ENCODE data around the gene CCDC27. TPM values are rescaled to one million over a fixed set of nuclear protein-coding genes. Genes with fewer than 3 reads are reported as not detected.

CCDC27 gene
- total RNA-seq, 4 donors from 2014 or later, result not detected

DNA sequence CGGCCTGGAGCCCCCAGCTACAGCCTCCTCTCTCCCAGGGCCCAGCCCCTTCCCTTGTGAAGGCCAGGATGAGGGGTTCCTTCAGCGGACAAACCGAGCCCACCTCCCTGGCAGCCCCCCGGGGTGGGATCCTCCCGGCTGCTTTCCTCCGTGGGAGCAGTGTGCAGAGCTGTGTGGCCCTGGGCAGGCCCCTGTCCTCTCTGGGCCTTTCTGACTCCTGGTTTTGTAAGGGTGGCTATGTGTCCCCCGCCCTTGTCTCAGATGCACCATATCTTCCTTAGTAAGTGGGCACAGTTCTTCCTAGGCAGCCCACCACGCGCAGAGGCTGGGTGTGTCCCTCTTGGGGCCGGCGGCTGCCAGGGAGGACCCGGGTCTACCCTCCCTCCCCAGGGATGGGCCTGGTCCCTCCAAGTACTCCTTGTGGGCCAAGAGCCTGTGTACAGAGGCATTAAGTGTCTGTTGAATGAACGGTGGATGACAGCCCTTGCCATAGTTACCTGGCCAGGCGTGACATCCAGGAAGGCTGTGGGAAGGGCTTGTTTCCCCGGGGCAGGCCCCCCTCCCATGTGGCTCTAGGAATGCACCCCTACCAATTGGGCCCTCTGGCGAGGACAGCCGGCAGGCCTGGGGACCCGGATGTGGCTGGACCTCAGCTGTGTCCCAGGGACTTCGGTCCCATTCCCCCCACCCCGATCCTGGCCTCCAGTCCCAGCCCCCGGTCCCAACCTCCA is 24.1 kb downstream of the CCDC27 start:
- H3K36me3 ChIP-seq, result peaks cover 24 to 39% (median 37%) of the 10 kb centered on the region in 4 donors
- TF ChIP-seq POLR2AphosphoS5 (IDR thresholded peaks at IDR 0.05) (no peak), EP300 (IDR thresholded peaks at IDR 0.05) (no peak), POLR2A (IDR thresholded peaks at IDR 0.05; ENCODE audit: low read depth) (no peak)
- TF ChIP-seq, protein P1, sequence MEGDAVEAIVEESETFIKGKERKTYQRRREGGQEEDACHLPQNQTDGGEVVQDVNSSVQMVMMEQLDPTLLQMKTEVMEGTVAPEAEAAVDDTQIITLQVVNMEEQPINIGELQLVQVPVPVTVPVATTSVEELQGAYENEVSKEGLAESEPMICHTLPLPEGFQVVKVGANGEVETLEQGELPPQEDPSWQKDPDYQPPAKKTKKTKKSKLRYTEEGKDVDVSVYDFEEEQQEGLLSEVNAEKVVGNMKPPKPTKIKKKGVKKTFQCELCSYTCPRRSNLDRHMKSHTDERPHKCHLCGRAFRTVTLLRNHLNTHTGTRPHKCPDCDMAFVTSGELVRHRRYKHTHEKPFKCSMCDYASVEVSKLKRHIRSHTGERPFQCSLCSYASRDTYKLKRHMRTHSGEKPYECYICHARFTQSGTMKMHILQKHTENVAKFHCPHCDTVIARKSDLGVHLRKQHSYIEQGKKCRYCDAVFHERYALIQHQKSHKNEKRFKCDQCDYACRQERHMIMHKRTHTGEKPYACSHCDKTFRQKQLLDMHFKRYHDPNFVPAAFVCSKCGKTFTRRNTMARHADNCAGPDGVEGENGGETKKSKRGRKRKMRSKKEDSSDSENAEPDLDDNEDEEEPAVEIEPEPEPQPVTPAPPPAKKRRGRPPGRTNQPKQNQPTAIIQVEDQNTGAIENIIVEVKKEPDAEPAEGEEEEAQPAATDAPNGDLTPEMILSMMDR (IDR thresholded peaks at IDR 0.05), result no peak
- H3K27me3 ChIP-seq, result no peaks in the 10 kb centered on the region
- WGBS, result 86% methylated on average over 10 of the region's 21 CpGs
- H3K27ac ChIP-seq (replicated peaks in 1 of 4), result peak overlapping the region in 1 of 4 donors; percentile 2
- no peak overlapping the region for H3K4me3 ChIP-seq
- no peaks in the 10 kb centered on the region for H3K9me3 ChIP-seq
- no peak for DNase-seq (ENCODE audit: extremely low spot score)
- intact Hi-C loops (cut with DNase I), result no loop called here
- peaks cover 32 to 48% (median 45%) of the 10 kb centered on the region in 4 donors for H3K4me1 ChIP-seq

DNA sequence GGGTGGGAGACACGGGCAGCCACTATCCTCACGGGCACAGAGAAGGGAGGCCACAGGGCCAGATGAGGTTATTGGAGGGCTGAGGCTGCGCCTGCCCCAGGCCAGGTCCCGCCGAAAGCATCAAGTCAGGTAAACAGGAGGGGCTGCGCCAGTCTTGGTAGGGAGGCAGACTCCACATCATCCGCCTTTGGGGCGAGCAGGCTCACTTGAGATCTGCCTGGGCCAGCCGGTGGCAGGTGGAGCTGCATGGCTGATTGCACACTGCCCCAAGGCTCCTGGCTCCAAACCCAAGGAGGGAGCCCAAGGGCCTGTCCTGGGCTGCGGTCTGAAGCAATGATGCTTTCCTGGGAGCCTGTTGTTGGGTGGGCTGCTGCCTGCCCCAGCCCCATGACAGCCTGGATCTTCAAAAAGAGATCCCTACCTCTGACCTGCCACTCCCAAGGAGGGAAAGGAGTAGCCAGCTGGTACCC is 24.9 kb downstream of the CCDC27 start:
- H3K27ac ChIP-seq (replicated peaks in 1 of 4), result no peak overlapping the region
- peaks cover 32 to 46% (median 44%) of the 10 kb centered on the region in 4 donors for H3K36me3 ChIP-seq
- intact Hi-C loops (cut with DNase I), result no loop called here
- no peaks in the 10 kb centered on the region for H3K27me3 ChIP-seq
- H3K4me1 ChIP-seq, result peaks cover 26 to 41% (median 38%) of the 10 kb centered on the region in 4 donors
- DNase-seq (ENCODE audit: extremely low spot score), result no peak
- no peak for TF ChIP-seq POLR2A (IDR thresholded peaks at IDR 0.05; ENCODE audit: low read depth)
- no peak for TF ChIP-seq POLR2AphosphoS5 (IDR thresholded peaks at IDR 0.05)
- TF ChIP-seq, protein P1 (IDR thresholded peaks at IDR 0.05), result no peak
- TF ChIP-seq EP300 (IDR thresholded peaks at IDR 0.05), result no peak
- 65% methylated on average over 4 of the region's 10 CpGs for WGBS
- H3K4me3 ChIP-seq, result no peak overlapping the region
- no peaks in the 10 kb centered on the region for H3K9me3 ChIP-seq

DNA sequence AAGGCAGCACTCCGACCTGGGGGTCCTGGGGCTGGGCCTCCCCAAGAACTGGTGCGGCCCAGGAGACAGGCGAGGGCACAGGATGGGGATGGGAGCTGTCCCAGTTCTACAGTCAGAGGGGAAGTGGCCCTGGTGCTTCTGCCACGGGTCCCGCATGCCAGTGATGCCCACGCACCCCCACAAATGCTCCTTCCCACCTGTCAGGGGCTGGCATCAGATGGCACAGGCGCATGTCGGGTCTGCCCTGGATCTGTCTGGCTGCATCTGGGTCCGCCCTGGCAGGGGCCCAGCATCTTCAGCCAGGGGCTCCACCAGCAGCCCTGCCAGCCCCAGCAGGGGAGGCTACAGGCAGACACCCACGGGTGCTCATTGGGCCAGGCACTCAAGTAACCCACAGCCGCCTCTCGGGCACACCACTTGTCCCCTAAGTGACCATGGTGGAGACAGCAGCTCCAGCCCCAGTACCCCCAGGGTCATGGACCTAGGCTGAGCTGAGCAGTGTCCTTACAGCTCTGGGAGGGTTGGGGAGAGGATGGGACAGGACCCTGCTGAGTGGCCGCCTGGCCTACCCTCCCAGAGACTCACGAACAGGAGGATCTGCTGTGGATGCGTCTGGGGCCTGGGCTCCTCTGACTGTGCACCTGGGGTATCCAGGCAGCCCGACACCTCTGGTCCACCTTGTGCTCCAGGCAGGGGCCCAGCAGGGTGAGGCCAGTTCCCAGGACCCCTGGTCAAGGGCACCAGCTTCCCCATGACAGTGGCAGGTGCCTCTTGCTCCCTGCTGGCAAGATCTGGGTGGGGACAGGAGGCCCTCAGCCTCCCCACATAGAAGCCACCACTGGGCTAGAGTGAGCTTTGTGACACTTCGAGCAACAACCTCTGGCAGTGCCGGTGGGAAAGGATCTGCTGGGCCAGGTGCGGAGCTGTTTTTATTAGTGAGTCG is 25.7 kb downstream of the CCDC27 start:
- Histone ChIP-seq H3K4me3 (no peak overlapping the region), H3K36me3 (peaks cover 40 to 54% (median 52%) of the 10 kb centered on the region in 4 donors), H3K9me3 (no peaks in the 10 kb centered on the region), H3K27ac (replicated peaks in 1 of 4) (no peak overlapping the region), H3K4me1 (peaks cover 24 to 34% (median 31%) of the 10 kb centered on the region in 4 donors), H3K27me3 (no peaks in the 10 kb centered on the region)
- intact Hi-C loops (cut with DNase I), result no loop called here
- 83% methylated on average over 6 of the region's 20 CpGs for WGBS
- no peak for DNase-seq (ENCODE audit: extremely low spot score)
- TF ChIP-seq, protein P1 (IDR thresholded peaks at IDR 0.05), result no peak
- TF ChIP-seq EP300 (IDR thresholded peaks at IDR 0.05), result no peak
- TF ChIP-seq POLR2AphosphoS5 (IDR thresholded peaks at IDR 0.05), result no peak
- no peak for TF ChIP-seq POLR2A (IDR thresholded peaks at IDR 0.05; ENCODE audit: low read depth)

DNA sequence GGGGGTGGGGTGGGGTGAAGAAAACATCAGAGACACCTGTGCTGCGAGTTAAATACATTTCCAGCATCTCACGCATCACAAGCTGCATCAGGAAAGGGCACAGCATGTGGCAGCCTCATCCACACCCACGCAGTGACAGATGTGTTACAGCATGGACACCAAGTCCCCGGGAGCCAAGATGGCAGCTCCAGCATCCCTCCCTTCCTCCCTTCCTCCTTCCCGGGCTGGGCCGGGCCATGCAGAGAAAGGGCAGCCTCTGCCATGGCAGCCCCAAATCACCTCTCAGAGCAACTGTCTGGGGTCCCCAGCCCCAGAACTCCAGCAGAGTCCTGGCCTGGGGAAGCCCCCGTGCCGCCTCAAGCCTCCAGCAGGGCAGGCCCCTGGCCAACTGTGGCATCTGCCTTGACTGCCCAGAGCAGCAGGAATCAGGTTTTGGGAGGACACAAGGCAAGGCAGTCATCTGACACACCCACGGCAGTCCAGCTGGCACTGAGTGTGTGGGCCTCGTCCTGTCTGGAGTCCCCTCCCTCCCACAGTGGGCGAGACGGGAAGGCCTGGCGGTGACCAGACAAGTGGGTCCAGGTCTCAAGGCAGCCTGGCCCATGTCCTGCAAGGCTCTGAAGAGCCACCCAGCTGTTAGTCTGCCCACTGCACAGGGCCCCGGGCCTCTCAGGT is 26.5 kb downstream of the CCDC27 start:
- intact Hi-C loops (cut with DNase I), result no loop called here
- H3K4me3 ChIP-seq, result no peak overlapping the region
- no peak overlapping the region for H3K27ac ChIP-seq (replicated peaks in 1 of 4)
- H3K27me3 ChIP-seq, result no peaks in the 10 kb centered on the region
- peaks cover 16 to 27% (median 23%) of the 10 kb centered on the region in 4 donors for H3K4me1 ChIP-seq
- H3K9me3 ChIP-seq, result no peaks in the 10 kb centered on the region
- no peak for TF ChIP-seq EP300 (IDR thresholded peaks at IDR 0.05)
- peaks cover 45 to 62% (median 60%) of the 10 kb centered on the region in 4 donors for H3K36me3 ChIP-seq
- DNase-seq (ENCODE audit: extremely low spot score), result no peak
- WGBS, result 88% methylated on average over 7 of the region's 14 CpGs

Data from esophagus muscularis mucosa (tissue), 4 donors.